Measurements from ENCODE around the gene FNBP1.

- no peak for TF ChIP-seq POLR2A (IDR thresholded peaks at IDR 0.05)
- TF ChIP-seq CTCF (IDR thresholded peaks at IDR 0.05), result no peak
Measured at GRCh38 chr9:129907201-129907600, 135.8 kb downstream of the FNBP1 start.
